ENCODE results near the gene HOXD1. TPM values are rescaled to one million over a fixed set of nuclear protein-coding genes. Genes with fewer than 3 reads are reported as not detected.

Gene HOXD1
- total RNA-seq, 1 donor from 2014 or later = not detected

DNA sequence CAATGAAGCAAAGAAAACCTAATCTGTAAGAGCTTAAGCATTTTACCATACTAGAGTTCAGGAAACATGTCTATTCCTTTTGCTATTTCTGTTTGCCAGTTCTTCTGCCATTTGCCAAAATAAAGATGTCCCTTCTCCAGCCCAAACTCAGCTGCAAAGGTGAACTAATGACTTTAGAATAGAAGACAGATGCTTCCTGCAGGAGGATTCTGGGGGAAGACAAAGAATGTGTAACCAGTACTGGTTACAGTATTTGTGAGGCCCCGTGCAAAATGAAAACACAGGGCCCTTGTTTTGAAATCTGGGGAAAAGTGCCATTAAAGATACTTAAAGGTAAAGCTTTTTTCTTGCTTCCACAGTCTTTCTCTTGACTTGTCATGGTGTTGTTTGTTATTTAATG, 46.5 kb downstream of the HOXD1 start:
- DNase-seq (ENCODE audit: low spot score) = no peak
- ATAC-seq = no peak

DNA sequence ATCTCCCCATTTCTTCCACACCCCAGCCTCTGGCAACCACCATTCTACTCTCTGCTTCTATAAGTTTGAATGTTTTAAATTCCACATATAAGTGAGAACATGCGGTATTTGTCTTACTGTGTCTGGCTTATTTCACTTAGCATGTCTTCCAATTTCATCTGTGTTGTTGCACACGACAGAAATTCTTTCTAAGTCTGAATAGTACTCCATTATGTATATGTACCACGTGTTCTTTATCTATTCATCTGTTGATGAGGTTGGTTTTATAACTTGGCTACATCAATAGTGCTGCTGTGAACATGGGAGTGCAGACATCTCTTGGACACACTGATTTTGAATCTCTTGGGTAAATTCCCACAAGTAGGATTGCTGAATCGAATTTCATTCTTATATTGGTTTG, 49.0 kb downstream of the HOXD1 start:
- ATAC-seq (no peak), DNase-seq (ENCODE audit: low spot score) (no peak)

DNA sequence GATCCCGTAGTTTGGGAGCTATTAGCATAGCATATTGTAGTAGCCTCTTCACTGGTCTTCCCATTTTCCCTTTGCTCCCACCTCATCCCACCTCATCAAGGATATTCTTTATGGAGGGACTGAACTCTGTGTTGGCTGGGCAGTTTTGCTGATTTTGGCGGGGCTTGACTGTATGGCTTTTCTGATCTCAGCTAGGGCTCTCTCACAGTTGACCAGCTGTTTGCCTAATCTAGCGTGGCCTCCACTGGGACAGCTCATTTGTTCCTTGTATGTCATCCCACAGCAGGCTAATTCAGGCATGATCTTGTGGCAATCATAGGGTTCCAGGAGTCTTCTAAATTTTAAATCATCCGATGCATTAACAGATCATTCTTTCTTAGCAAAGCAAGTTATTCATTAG, 50.6 kb downstream of the HOXD1 start:
- ATAC-seq (no peak), DNase-seq (ENCODE audit: low spot score) (no peak)

DNA sequence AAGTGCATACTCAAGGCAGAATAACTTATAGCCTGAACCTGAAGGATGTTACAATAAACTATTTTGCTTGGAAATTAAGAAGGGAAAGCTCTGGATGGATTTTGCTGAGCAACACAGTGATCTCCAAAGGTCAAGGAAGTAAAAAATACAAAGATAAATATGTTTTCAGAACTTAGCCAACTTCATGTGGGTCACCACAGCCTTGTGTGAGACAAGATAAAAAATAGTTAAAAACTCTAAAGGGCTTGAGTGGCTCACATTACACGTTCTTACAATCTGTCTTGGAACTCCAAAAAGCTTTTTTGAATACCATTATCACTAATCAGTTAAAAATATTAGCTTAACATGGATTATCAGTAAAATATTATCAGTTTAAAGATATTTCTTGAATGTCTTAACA, 51.8 kb downstream of the HOXD1 start:
- no peak for ATAC-seq
- DNase-seq (ENCODE audit: low spot score) = no peak

Other genes with a start within 250 kb of the HOXD1 start
- 19.2 TPM for gene LNPK, start 186.4 kb upstream of the HOXD1 start, total RNA-seq
- gene EVX2, start 104.7 kb upstream of the HOXD1 start, total RNA-seq = not detected
- not detected for gene HOXD13, start 95.9 kb upstream of the HOXD1 start, total RNA-seq
- not detected for gene HOXD12, start 88.9 kb upstream of the HOXD1 start, total RNA-seq
- not detected for gene HOXD11, start 81.4 kb upstream of the HOXD1 start, total RNA-seq
- gene HOXD10, start 71.9 kb upstream of the HOXD1 start, total RNA-seq = not detected
- gene HOXD9, start 65.9 kb upstream of the HOXD1 start, total RNA-seq = not detected
- not detected for gene HOXD8, start 59.0 kb upstream of the HOXD1 start, total RNA-seq
- not detected for gene HOXD4, start 37.1 kb upstream of the HOXD1 start, total RNA-seq
- not detected for gene HOXD3, start 31.4 kb upstream of the HOXD1 start, total RNA-seq
- gene MTX2, start 80.8 kb downstream of the HOXD1 start, total RNA-seq = 7.6 TPM